Measurements from ENCODE around the gene FAM13A.

The FAM13A gene

DNA sequence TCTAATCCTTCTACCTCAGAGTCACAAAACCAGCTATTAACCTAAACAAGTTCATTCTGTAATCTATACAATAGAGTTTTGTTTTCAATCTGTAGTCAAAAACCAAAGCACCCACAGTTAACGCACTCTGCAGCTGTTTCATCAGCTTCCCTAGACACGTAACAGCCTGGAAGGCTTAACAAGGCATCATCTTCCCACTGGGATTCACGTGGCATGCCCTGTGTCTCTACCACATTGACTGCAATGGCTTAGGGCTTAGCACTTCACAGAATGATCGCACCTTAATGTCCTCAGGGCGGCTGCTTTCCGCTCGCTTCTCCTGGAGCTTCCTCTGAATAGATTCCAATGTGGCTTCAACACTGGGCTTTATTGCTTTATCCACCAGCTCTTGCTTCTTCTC lies 309.6 kb downstream of the FAM13A start:
- DNase-seq (ENCODE audit: low read depth in 2 of 2) = no peak

DNA sequence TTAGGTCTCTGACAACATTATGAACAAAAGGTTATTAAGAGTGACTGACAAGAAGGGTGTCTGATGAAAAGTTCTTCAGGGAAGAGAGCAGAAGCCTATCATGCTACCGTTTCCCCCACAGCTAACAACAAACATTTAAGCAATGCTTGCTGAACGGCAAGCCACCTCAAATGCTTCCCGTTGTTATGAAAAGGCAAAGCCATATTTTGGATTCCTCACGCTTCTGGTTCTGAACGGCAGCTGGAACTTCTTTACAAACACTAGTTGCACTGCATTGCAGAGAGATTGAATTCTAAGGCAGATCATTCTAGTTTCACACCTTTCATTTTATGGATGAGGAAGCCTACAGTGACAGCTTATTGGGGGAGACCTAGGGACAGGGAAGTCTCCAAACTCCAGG lies 310.8 kb downstream of the FAM13A start:
- DNase-seq (ENCODE audit: low read depth in 2 of 2) = no peak

DNA sequence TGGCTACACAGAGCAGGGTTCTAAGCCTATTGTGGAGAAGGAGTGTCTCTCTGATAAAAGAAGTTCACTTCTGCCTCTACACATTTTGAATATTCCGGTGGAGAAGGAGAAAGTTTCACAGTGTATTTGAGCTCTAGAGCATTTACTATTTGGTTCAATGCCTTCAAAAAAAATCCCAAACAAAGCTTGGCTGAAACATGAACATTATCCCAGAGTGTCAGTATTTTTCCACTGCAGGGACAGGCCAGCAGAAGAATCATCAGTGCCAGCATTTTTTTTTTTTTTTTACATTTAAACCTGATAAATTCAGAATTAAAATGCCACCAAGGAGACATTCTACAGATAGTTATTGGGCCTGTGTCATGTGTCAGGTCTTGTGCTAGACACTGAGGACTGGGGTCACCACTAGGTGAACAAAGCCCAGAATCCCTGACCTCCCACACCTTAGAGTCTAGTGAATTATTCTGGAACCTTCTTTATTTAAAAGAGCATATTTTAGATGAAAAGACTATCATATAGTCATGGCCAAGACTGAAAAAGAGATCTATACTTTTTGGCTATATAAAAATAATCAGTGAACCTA lies 311.3 kb downstream of the FAM13A start:
- no peak for DNase-seq (ENCODE audit: low read depth in 2 of 2)

DNA sequence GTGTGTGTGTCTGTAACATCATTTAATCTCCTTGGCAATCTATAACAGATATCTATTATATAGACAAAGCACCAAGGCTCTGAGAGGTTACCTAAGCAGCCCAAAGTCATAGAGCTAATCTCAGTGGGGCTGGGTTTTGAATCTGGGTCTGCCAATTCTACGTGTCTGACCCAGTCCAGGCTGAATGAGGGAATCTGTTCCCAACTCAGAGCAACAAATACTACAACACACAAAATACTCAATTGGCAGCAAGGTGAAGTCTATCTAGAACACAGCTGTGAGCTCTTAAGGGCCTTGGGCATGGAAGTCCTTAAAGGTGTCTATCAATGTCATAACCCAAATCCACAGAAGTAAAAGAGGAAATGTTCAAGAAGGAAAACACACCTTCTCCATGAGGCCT lies 311.8 kb downstream of the FAM13A start:
- no peak for DNase-seq (ENCODE audit: low read depth in 2 of 2)

DNA sequence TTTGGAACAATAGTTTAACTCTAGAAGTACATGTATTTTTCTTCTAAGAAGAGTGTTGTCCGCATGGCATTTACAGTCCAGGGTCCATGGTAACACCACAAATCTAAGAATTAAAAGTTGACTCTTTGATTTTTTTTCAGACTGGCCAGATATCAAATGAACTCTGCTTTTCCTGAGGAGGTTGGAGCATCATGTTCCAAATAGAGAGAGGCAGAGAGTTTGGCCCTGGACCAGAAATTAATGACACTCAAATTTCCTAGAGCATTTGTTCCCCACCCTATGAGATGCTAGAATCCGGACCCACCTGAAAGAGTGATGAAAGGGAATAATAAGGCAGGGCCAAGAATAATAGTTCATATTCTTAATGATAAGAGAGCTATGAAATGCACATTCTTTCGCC lies 312.4 kb downstream of the FAM13A start:
- no peak for DNase-seq (ENCODE audit: low read depth in 2 of 2)

DNA sequence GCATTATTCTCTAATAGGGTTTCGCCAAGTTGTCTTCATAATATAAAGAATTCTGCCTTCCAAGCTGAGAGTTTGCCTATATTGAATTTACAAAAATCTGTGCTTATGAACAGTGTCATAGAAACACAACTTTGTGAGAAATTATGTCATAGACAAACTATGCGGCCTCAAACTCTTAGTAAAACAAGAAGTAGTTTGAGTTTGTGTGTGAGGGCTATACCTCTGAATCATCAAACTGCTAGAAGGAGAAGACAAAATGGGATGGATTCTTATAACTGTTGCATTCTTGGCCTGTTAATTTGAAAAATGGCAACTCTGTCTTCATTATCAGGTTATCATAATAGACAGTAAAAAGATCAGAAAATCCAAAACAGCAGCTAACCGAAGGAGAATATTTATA lies 313.3 kb downstream of the FAM13A start:
- DNase-seq (ENCODE audit: low read depth in 2 of 2) = no peak

DNA sequence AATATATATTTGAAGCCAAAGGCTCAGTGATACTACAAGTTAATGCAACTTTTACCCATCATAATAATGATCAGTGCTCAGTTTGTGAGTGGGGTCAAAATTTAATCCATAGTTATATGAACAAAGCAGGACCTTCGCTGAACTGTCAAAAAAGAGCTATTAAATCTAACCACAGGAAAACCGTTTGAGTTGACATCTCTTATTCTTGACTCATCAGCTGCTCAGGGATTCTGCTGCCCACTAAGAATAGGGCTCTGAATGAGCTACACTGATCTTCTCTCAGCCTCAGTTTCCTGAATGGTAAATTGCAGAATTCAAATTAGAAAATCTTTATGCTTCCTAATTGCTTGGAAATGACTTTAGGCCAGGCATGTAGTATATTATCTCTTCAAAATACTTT lies 314.4 kb downstream of the FAM13A start:
- DNase-seq (ENCODE audit: low read depth in 2 of 2) = no peak

DNA sequence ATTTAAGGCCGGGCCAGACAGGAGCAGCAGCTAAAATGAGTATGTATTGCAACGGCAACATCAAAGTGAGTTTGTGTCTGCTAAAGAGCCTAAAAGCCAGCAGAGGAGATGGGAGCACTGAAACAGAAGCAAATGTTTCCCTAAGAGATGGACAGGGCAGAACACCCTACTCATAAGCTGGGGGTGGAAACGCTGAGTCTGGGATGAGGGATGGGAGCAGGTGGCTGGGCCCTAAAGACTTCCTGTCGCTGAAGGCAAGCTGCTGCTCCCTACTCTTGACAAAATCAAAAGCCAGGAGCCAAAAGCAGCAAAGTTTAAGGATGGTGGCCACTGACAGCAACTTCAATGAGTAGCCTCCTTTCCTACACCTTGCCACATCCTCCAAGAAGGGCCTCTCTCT lies 318.8 kb downstream of the FAM13A start:
- DNase-seq (ENCODE audit: low read depth in 2 of 2) = no peak

DNA sequence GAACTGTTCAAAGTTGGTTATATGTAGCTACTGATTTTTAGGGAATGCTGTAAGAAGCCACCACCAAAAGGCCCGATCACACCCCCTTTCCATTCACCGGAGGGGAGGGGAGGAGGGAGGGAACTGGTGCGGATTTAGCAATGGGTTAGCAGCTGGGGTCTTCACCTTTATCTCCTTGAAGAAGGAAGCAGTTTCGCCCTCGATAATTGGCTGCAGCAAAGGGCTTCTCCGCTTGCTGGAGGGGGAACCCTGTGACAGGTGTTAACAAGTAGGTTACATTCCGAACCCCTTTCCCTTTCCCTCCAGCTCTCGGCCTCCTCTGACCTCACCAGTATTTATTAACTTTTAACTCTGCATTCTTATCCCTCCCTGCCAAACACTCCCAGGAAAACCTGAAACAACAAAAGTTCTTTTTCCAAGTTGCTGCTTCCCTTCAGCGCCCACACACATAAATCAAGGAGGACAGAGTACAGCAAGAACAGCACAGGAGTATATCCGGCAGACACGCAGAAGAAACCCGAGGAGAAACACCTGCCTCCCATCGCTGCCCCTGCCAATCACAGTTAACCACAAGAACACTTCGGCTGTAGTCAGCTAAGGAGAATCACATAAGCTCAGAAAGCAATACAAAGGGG lies 319.6 kb downstream of the FAM13A start:
- no peak for DNase-seq (ENCODE audit: low read depth in 2 of 2)

DNA sequence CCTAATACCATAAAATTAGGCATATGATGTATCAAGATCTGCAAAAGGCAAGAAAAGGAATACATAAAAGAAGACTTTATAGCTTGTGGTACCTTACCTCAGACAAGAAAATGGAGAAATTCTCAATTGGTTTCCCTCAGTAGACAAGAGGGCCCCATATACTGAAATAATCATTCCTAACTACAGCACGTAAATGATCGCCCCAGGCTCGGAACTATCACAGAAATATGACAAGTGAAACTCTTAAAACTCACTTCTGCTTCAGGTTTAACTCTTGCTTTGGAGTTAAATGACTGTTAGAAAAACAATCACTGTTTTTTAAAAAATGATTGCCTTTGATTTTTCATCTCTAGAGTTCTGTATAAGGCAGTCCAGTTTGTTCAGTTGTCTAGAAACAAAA lies 320.7 kb downstream of the FAM13A start:
- DNase-seq (ENCODE audit: low read depth in 2 of 2) = no peak

DNA sequence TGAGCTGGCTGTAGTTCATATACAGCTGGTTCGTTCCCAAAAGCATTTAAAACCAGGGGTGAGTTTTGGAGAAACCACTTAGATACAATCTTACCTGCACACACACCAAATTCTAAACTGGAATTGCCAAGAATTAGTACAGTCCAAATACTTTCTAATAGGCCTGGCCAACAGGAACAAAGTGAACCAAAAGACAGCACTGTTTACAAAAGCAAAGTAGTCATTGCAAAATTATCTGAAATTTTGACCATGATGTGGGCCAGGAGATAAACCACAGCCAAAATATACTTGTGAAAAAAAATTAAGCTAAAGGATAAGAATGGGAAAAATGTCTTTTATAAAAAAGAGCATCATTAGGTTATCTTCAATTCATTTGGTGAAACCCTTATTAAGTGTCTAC lies 321.4 kb downstream of the FAM13A start:
- no peak for DNase-seq (ENCODE audit: low read depth in 2 of 2)

DNA sequence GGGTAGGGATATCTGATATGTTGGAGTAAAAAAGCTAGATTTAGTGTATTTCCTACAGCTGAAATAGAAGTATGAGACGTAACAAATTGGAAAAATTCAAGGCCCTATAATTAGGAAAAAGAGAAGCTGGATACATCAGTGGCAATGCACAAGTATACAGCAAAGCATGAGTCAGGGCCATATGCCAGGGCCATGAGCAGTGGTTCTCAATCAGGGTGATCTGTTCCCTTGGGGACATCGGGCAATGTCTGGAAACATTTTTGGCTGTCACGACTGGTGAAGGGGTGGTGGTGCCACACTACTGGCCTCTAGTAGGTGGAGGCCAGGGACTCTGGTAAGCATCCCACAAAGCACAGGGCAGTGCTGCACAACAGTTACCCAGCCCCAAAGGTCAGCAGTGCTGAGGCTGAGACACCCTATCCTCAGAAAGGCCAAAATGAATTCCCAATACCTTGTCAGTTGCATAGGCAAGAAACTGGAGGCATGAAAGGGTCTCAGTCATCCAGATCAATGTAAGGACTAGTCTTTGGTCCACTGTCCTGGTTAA lies 322.5 kb downstream of the FAM13A start:
- DNase-seq (ENCODE audit: low read depth in 2 of 2) = no peak

DNA sequence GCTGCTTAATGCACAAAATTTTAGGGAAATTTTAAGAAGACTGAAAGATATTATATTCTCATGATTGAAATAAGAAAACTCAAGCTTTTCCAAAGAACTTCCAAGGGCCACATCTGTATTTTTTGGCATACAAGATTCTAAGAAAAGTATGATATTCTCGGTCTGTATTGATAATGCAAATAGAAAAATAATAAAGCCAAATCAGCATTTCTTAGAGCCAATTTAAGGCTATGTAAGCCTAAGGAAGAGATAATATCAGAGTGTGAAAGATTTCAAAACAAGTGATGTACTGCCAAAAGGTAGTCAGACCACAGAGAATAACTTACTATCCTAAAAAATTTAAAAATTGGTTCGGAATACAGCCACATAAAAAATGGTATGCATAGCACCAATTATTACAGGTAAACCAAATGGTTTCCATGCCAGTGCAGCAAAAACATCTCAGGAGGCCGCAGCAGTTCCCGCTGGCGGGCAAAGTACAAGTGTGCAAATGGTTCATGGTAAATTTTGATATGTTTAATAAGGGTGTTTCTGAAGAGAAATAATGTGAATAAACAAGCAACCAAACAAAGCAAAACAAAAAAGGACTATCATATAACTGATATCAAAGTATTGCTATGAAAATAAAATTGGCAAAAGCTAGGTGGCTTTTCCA lies 324.1 kb downstream of the FAM13A start:
- no peak for DNase-seq (ENCODE audit: low read depth in 2 of 2)

DNA sequence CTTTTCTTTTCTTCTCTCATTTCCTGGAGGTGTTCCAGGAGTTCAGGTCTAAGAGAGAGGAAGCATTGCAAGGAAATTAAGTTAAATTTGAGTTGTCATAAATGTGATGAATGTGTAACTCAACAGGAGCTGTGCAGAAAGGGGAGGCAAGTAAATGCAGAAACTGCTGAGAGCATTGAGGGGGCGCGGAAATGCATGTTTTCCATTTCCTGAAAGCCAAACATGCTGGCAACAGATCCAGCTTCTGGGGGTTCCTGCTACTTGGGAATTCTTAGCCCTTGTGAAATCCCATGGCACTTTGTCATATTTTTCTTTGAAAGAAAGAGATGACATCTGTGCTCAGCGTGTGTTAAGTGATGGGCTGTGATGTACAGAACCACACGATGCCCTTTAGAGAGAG lies 325.6 kb downstream of the FAM13A start:
- no peak for DNase-seq (ENCODE audit: low read depth in 2 of 2)

DNA sequence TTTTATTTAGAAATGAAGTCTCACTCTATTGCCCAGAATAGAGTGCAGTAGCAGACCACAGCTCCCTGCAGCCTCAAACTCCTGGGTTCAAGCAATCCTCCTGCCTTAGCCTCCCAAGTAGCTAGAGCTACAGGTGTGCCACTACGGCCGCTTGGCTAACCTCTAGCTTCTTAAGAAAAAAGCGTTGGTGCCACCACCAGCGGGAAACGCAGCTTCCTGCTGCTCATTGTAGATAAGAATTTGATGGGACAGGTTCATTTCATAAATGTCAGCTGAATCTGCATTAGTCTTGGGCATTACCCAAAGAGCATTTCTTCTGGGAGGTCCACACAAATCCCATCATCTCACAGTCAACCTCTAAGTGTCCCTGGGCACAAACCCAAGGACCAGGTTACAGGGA lies 326.2 kb downstream of the FAM13A start:
- DNase-seq (ENCODE audit: low read depth in 2 of 2) = no peak

DNA sequence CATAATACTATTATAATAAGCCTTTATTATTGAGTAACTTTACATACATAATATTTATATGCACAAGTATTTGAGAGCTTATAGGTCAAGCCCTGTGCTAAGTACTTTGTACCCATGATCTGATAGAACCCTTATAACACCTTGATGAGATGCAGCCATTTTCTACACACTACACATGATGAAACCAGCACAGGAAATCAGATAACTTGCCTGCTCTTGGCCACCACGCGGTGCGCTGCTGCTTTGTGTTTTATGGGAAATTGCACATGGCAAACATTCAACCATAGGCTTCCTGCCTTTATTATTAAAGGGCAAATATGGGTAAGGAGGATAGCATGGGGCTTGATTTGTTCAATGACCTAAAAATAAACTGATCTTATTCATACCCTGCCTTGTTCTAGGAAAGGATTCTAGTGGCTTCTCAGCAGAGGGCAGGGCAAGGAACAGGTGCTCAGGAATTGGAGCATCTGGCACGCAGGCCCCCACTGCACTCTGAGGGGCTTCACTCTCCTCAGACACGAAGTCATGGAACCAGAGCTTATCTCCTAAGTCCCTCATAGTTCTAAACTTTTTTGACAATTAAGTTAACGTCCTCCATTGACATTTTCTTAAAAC lies 327.7 kb downstream of the FAM13A start:
- no peak for DNase-seq (ENCODE audit: low read depth in 2 of 2)

DNA sequence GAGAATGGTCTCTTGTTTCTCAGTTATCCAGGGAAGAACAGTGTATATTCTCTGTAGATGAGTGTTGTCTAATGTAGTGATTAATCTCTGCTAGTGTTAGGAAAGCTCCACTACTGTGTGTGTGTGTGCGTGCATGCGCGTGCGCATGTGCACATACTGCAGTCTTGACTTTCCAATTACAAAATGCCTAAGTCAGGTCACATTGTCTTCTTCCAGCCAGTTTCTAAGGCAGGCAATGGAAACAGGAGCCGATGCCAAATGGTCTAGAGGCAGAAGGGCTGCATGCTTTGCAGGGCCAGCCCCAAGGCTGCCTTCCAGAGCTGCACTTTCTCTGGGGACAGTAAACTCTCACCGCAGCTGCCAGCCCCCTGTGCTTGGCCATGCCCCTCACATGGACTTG lies 328.8 kb downstream of the FAM13A start:
- no peak for DNase-seq (ENCODE audit: low read depth in 2 of 2)

DNA sequence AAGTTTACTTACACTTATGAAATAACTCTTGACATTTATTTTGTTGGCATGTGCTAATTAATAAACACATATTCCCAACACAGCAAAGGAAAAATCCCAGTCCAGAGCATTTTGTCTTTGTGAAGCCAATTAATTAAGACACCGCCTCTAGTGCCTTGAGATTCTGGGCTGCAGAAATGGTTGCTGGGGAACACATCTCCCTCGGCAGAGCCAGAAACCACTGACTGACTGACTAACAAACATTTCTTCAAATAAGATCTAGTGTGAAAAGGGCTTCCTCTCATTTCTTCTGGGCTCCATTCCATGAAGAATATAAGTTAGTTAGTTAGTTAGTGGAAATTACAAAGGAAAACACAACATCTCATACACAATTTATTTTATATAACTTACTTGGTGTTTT lies 331.0 kb downstream of the FAM13A start:
- DNase-seq (ENCODE audit: low read depth in 2 of 2) = no peak

DNA sequence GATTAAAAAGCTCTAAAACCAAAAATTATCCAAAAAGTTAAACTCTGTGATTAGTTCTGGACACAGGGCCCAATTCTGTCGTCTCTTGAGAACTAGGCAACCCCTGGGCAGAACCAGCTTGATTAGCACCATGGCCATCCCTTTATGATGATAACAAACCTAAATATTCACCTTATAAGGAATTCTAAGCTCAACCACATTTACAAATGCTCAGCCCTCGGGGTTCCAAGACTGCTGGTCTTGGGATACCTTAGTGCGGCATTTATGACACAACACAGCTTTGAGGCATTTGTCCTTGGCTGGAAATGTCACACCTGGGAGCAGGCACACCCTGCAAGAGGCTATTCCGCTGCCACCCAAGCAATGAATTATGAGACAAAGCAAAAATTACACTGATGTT lies 331.8 kb downstream of the FAM13A start:
- no peak for DNase-seq (ENCODE audit: low read depth in 2 of 2)

DNA sequence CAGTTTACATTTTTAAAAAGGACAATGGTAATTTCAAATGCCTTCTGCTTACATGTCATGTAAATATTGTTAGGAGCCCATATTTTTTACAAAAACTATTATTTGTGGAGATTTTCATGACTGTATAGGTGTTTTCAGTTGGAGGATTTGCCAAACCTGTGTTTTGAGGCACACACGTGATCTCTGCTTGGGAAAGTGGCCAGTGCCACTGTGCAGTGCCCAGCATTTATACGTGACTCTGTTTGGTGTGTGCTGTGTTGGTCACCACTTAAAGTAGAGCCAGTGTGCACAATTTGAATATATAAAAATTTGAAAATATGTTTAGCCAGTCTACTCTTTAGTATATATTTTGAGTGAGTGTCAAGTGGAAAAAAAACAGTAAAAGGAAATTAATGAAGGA lies 332.6 kb downstream of the FAM13A start:
- DNase-seq (ENCODE audit: low read depth in 2 of 2) = no peak

DNA sequence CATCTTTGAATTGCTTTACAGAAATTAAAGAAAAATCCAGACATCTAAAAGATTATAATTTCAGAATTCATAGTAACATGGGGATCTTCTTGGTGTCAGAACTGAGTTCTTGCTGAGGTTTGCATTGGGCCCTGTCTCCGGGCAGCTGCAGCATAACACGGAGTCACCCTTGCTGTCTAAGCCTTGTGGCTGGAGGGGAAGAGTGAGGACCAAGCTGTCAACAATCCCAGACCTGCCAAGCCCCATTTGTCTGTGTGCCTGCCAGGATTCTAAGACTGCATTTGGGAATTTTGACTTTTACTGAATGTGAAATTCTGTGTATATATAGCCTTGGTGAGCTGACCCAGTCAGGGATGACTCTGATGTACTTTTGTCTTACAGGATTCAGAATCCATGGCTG lies 334.2 kb downstream of the FAM13A start:
- no peak for DNase-seq (ENCODE audit: low read depth in 2 of 2)

DNA sequence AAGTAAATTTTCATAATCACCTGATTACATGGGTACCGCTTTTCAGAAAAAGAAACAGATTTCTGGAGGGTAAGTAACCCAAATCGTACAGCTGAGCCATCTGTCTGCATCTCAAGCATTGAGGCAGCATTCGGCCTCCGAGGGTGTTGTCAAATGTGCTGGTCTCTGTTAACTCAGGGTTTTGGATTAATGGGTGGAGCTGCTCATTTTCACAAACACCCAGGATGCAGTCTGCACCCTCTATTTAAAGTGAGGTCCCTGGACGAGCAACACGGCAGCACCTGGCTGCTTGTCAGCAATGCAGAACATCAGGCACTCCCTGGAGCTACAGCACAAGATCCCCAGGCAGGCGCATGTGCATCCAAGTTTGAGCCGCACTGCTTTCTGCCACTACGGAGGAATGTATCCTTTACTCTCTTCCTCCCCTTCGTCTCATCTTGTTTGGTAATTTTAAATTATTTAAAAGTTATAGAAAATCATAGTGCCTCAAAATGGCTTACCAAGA lies 334.7 kb downstream of the FAM13A start:
- no peak for DNase-seq (ENCODE audit: low read depth in 2 of 2)
